Posterior vena cava (tissue), 2 donors: Measurements from ENCODE around the gene KRTAP19-1. TPM values are rescaled to one million over a fixed set of nuclear protein-coding genes. Genes with fewer than 3 reads are reported as not detected.

ENCODE experiments used
- DNase-seq: peaks from one replicate; pipeline ENCODE4 v3.0.0-alpha.2; 2020; ENCODE audit warnings: low spot score
- intact Hi-C, 2 donors: fragments of 100-400 bp; cut with DNase I; formaldehyde crosslinking; loops; one replicate each; pipeline versions ENCODE4 v1.14.1 to v1.14.2; 2022 to 2023
- total RNA-seq, 2 donors: library from RNA; stranded (reverse); fragmentation: NEBNext Ultra II Directional; extraction: Animal tissue kit (Norgen Biotek cat#: 25700); gene quantifications; one replicate each; pipeline ENCODE4 v1.2.1, GENCODE V29; 2021
- donor health status: DM: yes; HTN: yes; CAD: no.
- donor health status: DM: yes; HTN: yes; CAD: no.

KRTAP19-1 gene
- total RNA-seq, 2 donors from 2014 or later = not detected

DNA sequence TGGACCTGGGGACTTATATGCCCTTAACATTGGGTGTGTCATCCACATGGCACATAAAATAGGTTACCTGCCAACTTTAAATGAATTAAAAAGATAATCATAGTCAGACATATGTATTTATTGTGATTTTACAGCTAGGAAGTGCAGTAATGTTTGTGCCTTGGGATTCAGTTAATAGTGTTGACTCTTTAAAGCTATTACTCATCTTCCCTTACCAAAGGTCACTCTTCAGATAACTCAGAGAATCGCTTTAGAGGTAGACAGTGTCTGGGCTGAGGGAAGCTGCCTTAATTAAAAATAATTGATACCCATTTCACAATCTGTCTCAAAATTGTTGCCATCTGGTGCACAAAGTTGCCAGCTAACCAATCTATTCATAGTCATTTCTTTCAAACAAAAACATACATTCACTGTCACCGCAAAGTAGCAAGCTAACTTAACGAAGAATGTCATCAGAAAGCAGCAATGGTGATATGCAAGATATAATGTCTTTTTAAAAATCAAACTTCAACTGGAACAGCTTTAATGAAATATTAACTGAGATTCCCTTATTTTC, 43.1 kb downstream of the KRTAP19-1 start:
- DNase-seq = no peak
- intact Hi-C loops = no loop called here

DNA sequence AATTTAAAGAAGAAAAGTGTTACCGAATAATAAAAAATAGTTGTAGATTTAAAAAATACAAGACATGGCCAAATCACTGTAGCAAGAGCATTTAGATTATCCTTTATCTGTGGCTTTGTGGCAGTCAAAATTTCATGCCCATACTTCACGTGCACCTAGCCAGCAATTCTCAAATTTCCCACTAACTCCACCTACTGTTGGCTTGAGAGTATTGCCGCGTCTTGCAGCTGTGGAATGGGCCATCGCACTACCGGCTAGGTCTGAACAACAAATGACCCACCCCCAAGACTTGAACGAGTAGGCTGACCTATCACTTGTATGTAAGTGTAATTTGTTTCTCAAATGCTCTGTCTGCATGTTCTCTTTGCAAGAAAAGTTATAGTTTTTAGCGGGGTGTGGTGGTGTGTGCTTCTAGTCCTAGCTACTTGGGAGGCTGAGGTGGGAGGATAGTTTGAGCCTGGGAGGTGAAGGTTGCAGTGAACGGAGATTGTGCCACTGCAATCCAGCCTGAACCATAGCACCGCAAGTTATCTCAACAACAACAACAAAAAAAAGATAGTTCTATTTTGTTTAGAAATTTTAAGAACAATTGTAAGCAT, 46.0 kb downstream of the KRTAP19-1 start:
- DNase-seq = no peak
- intact Hi-C loops = no loop called here

DNA sequence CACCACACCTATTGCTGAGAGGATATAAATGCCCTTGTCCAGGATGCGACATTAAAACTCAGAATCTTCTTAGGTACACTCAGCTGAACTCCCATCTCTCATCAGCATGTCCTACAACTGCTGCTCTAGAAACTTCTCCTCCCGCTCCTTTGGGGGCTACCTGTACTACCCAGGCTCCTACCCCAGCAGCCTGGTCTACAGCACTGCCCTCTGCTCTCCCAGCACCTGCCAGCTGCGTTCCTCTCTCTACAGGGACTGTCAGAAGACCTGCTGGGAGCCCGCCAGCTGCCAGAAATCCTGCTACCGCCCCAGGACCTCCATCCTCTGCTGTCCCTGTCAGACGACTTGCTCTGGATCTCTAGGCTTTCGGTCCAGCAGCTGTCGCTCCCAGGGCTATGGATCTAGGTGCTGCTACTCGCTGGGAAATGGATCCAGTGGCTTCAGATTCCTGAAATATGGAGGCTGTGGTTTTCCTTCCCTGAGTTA, 50.0 kb downstream of the KRTAP19-1 start, which contains the start of gene KRTAP13-4:
TSS of gene KRTAP13-4 (plus strand) at position 51 of the 486 bp plus-strand sequence. CDS start at position 107, 56 bp downstream.
- no peak for DNase-seq
- intact Hi-C loops = no loop called here

Other genes starting within 250 kb of the KRTAP19-1 start
- gene KRTAP24-1, start 197.4 kb downstream of the KRTAP19-1 start, total RNA-seq = not detected
- not detected for gene KRTAP25-1, start 190.9 kb downstream of the KRTAP19-1 start, total RNA-seq
- not detected for gene KRTAP26-1, start 160.1 kb downstream of the KRTAP19-1 start, total RNA-seq
- not detected for gene KRTAP27-1, start 142.7 kb downstream of the KRTAP19-1 start, total RNA-seq
- not detected for gene KRTAP23-1, start 131.8 kb downstream of the KRTAP19-1 start, total RNA-seq
- gene KRTAP13-2, start 108.1 kb downstream of the KRTAP19-1 start, total RNA-seq = not detected
- gene KRTAP13-1, start 84.3 kb downstream of the KRTAP19-1 start, total RNA-seq = not detected
- not detected for gene KRTAP13-3, start 54.4 kb downstream of the KRTAP19-1 start, total RNA-seq
- gene KRTAP13-4, start 50.1 kb downstream of the KRTAP19-1 start, total RNA-seq = not detected
- not detected for gene KRTAP15-1, start 40.1 kb downstream of the KRTAP19-1 start, total RNA-seq
- gene KRTAP19-2, start 7.1 kb upstream of the KRTAP19-1 start, total RNA-seq = not detected
- not detected for gene KRTAP19-3, start 11.6 kb upstream of the KRTAP19-1 start, total RNA-seq
- gene KRTAP19-4, start 16.8 kb upstream of the KRTAP19-1 start, total RNA-seq = not detected
- gene KRTAP19-5, start 21.8 kb upstream of the KRTAP19-1 start, total RNA-seq = not detected
- not detected for gene KRTAP19-6, start 61.5 kb upstream of the KRTAP19-1 start, total RNA-seq
- gene KRTAP19-7, start 80.9 kb upstream of the KRTAP19-1 start, total RNA-seq = not detected
- not detected for gene KRTAP22-2, start 110.0 kb upstream of the KRTAP19-1 start, total RNA-seq
- gene KRTAP6-3, start 112.1 kb upstream of the KRTAP19-1 start, total RNA-seq = not detected
- gene KRTAP6-2, start 118.5 kb upstream of the KRTAP19-1 start, total RNA-seq = not detected
- gene KRTAP22-1, start 120.7 kb upstream of the KRTAP19-1 start, total RNA-seq = not detected
- gene KRTAP6-1, start 133.6 kb upstream of the KRTAP19-1 start, total RNA-seq = not detected
- not detected for gene KRTAP20-1, start 136.1 kb upstream of the KRTAP19-1 start, total RNA-seq
- gene KRTAP20-4, start 140.3 kb upstream of the KRTAP19-1 start, total RNA-seq = not detected
- gene KRTAP20-2, start 154.8 kb upstream of the KRTAP19-1 start, total RNA-seq = not detected
- gene KRTAP20-3, start 162.5 kb upstream of the KRTAP19-1 start, total RNA-seq = not detected
- not detected for gene KRTAP21-3, start 238.4 kb upstream of the KRTAP19-1 start, total RNA-seq